Spinal cord (tissue), 10 donors: Measurements from ENCODE around the gene CYB561D2. TPM values are rescaled to one million over a fixed set of nuclear protein-coding genes. Genes with fewer than 3 reads are reported as not detected.

ENCODE experiments used
- DNase-seq, 6 donors: peaks; one replicate each; pipeline versions ENCODE4 v3.0.0 to v3.0.0-alpha.2; 2013 to 2015; ENCODE audit warnings: low spot score in 6 of 6, low read depth in 4 of 6
- H3K27ac ChIP-seq: one replicate; pipeline ENCODE4 v1.5.1; 2013; ENCODE audit warnings: low read depth, low read length, control low read depth
- H3K27me3 ChIP-seq: one replicate; pipeline ENCODE4 v1.6.1; 2013; ENCODE audit warnings: low read length; ENCODE audit not compliant: control insufficient read depth, insufficient read depth
- H3K36me3 ChIP-seq: one replicate; pipeline ENCODE4 v1.6.1; 2013; ENCODE audit warnings: low read length; ENCODE audit not compliant: control insufficient read depth, insufficient read depth
- H3K4me1 ChIP-seq: one replicate; pipeline ENCODE4 v1.6.1; 2013; ENCODE audit warnings: low read length; ENCODE audit not compliant: control insufficient read depth, insufficient read depth
- H3K4me3 ChIP-seq: one replicate; pipeline ENCODE4 v1.5.1; 2013; ENCODE audit warnings: low read depth, low read length, control low read depth
- H3K9me3 ChIP-seq: one replicate; pipeline ENCODE4 v1.6.1; 2013; ENCODE audit warnings: low read length; ENCODE audit not compliant: control insufficient read depth, insufficient read depth
- WGBS: methylation state at CpG from one replicate; pipeline ENCODE4 v1.1.5; 2013; ENCODE audit warnings: missing lambda C conversion rate; ENCODE audit not compliant: insufficient coverage; 5-methylcytosine and 5-hydroxymethylcytosine counted together
- polyA plus RNA-seq, 2 donors: library from polyadenylated mRNA; unstranded; fragments of 120-200 nt; gene quantifications; one replicate each; pipeline ENCODE4 v1.2.1, GENCODE V29; 2013; ENCODE audit not compliant: insufficient read length in 2 of 2
- total RNA-seq, 2 donors: library from RNA; depleted of rRNA in 1 of 2; stranded (reverse); fragments of 120-200 nt in 1 of 2; fragments of >200 nt in 1 of 2; gene quantifications; one replicate each; pipeline versions ENCODE4 v1.2.3 to v1.2.4, GENCODE V29; 2013 to 2014
- donor health status: healthy.

Gene CYB561D2
- total and polyA plus RNA-seq, 4 donors, result 14.8 to 16.1 (median 15.4) TPM

- WGBS, result 44% methylated on average over 4 of the region's 4 CpGs
- H3K27ac ChIP-seq, result peak overlapping the region; percentile 96
- H3K4me3 ChIP-seq, result no peak overlapping the region
- H3K9me3 ChIP-seq, result no peaks in the 10 kb centered on the region
- DNase-seq, result no peak
- H3K36me3 ChIP-seq, result peaks cover 56% of the 10 kb centered on the region
- peaks cover 71% of the 10 kb centered on the region for H3K4me1 ChIP-seq
- H3K27me3 ChIP-seq, result no peaks in the 10 kb centered on the region
Observed at GRCh38 chr3:50323092-50323600, 27.5 kb upstream of the CYB561D2 start.

GRCh38 chr3:50323614-50324199 lies 27.0 kb upstream of the CYB561D2 start:
- Histone ChIP-seq H3K27ac (peak overlapping the region; percentile 96), H3K4me3 (no peak overlapping the region), H3K27me3 (no peaks in the 10 kb centered on the region), H3K36me3 (peaks cover 50% of the 10 kb centered on the region), H3K4me1 (peaks cover 71% of the 10 kb centered on the region), H3K9me3 (no peaks in the 10 kb centered on the region)
- DNase-seq, result no peak
- WGBS, result 66% methylated on average over 4 of the region's 5 CpGs

GRCh38 chr3:50324351-50325112 lies 26.1 kb upstream of the CYB561D2 start:
- WGBS, result 56% methylated on average over 4 of the region's 4 CpGs

GRCh38 chr3:50325113-50325480 lies 25.6 kb upstream of the CYB561D2 start:
- no peak overlapping the region for H3K4me3 ChIP-seq
- no peak for DNase-seq
- H3K27me3 ChIP-seq, result no peaks in the 10 kb centered on the region
- no CpG with 5 or more reads among the region's 2 CpGs for WGBS
- peaks cover 47% of the 10 kb centered on the region for H3K36me3 ChIP-seq
- H3K27ac ChIP-seq, result no peak overlapping the region
- H3K9me3 ChIP-seq, result no peaks in the 10 kb centered on the region
- peaks cover 59% of the 10 kb centered on the region for H3K4me1 ChIP-seq

More at GRCh38 chr3:50324351-50325112, 26.1 kb upstream of the CYB561D2 start:
- no peaks in the 10 kb centered on the region for H3K9me3 ChIP-seq
- no peaks in the 10 kb centered on the region for H3K27me3 ChIP-seq
- H3K4me1 ChIP-seq, result peaks cover 64% of the 10 kb centered on the region
- peaks cover 48% of the 10 kb centered on the region for H3K36me3 ChIP-seq
- peak overlapping the region; percentile 96 for H3K27ac ChIP-seq
- no peak overlapping the region for H3K4me3 ChIP-seq
- DNase-seq, result peak in 4 of 6 donors; percentile 31 to 81 (median 56)

- no peaks in the 10 kb centered on the region for H3K9me3 ChIP-seq
- WGBS, result 92% methylated on average over 10 of the region's 11 CpGs
- no peak overlapping the region for H3K4me3 ChIP-seq
- H3K27me3 ChIP-seq, result no peaks in the 10 kb centered on the region
- peaks cover 52% of the 10 kb centered on the region for H3K36me3 ChIP-seq
- no peak for DNase-seq
- H3K4me1 ChIP-seq, result peaks cover 53% of the 10 kb centered on the region
- H3K27ac ChIP-seq, result no peak overlapping the region
Observed at GRCh38 chr3:50325497-50326181, 25.0 kb upstream of the CYB561D2 start.

- peaks cover 51% of the 10 kb centered on the region for H3K4me1 ChIP-seq
- H3K27ac ChIP-seq, result no peak overlapping the region
- H3K4me3 ChIP-seq, result no peak overlapping the region
- 100% methylated on average over 2 of the region's 8 CpGs for WGBS
- H3K27me3 ChIP-seq, result no peaks in the 10 kb centered on the region
- H3K9me3 ChIP-seq, result no peaks in the 10 kb centered on the region
- peaks cover 57% of the 10 kb centered on the region for H3K36me3 ChIP-seq
- no peak for DNase-seq
Observed at GRCh38 chr3:50326182-50326541, 24.5 kb upstream of the CYB561D2 start.

- no peak for DNase-seq
- peaks cover 46% of the 10 kb centered on the region for H3K4me1 ChIP-seq
- 92% methylated on average over 2 of the region's 4 CpGs for WGBS
- H3K9me3 ChIP-seq, result no peaks in the 10 kb centered on the region
- H3K36me3 ChIP-seq, result peaks cover 67% of the 10 kb centered on the region
- no peaks in the 10 kb centered on the region for H3K27me3 ChIP-seq
- peak overlapping the region; percentile 78 for H3K4me3 ChIP-seq
- no peak overlapping the region for H3K27ac ChIP-seq
Observed at GRCh38 chr3:50327129-50327528, 23.5 kb upstream of the CYB561D2 start.

GRCh38 chr3:50327943-50328691 lies 22.5 kb upstream of the CYB561D2 start, which contains the start of gene TUSC2:
Gene TUSC2, minus strand, starts transcription at chr3:50328223. Its CDS starts 124 bp downstream, at chr3:50328099.
- H3K27ac ChIP-seq, result peak within 1 kb of the TSS; percentile 89
- peaks cover 36% of the 10 kb centered on the region for H3K4me1 ChIP-seq
- H3K27me3 ChIP-seq, result no peaks in the 10 kb centered on the region
- DNase-seq, result peak; percentile 91 to 99 (median 98)
- peak within 1 kb of the TSS; percentile 78 for H3K4me3 ChIP-seq
- peaks cover 68% of the 10 kb centered on the region for H3K36me3 ChIP-seq
- no peaks in the 10 kb centered on the region for H3K9me3 ChIP-seq
- WGBS, result 2% methylated on average over 55 of the region's 55 CpGs

- 96% methylated on average over 10 of the region's 10 CpGs for WGBS
- H3K36me3 ChIP-seq, result peaks cover 54% of the 10 kb centered on the region
- no peak overlapping the region for H3K27ac ChIP-seq
- H3K27me3 ChIP-seq, result no peaks in the 10 kb centered on the region
- no peak for DNase-seq
- H3K4me1 ChIP-seq, result peaks cover 22% of the 10 kb centered on the region
- no peak overlapping the region for H3K4me3 ChIP-seq
- no peaks in the 10 kb centered on the region for H3K9me3 ChIP-seq
Observed at GRCh38 chr3:50330330-50330729, 20.3 kb upstream of the CYB561D2 start.
